Heart right ventricle (tissue), 16 donors: ENCODE results near the gene KIF5C. TPM values are rescaled to one million over a fixed set of nuclear protein-coding genes. Genes with fewer than 3 reads are reported as not detected.

Source experiments
- ATAC-seq, 8 donors: fragments of 200-7000 bp; cut with Tn5 transposase; one replicate each; pipeline ENCODE4 v1.9.1; 2020; ENCODE audit warnings: mild to moderate bottlenecking in 8 of 8, moderate library complexity in 8 of 8, moderate number of reproducible peaks in 1 of 8
- DNase-seq, 2 donors: peaks; one replicate each; pipeline ENCODE4 v3.0.0-alpha.2; 2020
- H3K27ac ChIP-seq, 10 donors: fragments of 200-600 bp; sonication (generic) in 2 of 10; one replicate each; pipeline versions ENCODE4 v1.5.0 to v1.8.0; 2020 to 2022; ENCODE audit warnings: mild to moderate bottlenecking in 3 of 10
- H3K27me3 ChIP-seq, 7 donors: fragments of 200-600 bp; one replicate each; pipeline ENCODE4 v1.8.0; 2021 to 2022; ENCODE audit warnings: mild to moderate bottlenecking in 2 of 7
- H3K36me3 ChIP-seq, 9 donors: fragments of 200-600 bp; sonication (generic) in 1 of 9; one replicate each; pipeline versions ENCODE4 v1.5.0 to v1.8.0; 2020 to 2022; ENCODE audit warnings: mild to moderate bottlenecking in 2 of 9
- H3K4me1 ChIP-seq, 9 donors: fragments of 200-600 bp; sonication (generic) in 1 of 9; one replicate each; pipeline versions ENCODE4 v1.5.0 to v1.8.0; 2020 to 2022; ENCODE audit warnings: mild to moderate bottlenecking in 4 of 9
- H3K4me3 ChIP-seq, 10 donors: fragments of 200-600 bp; sonication (generic) in 2 of 10; one replicate each; pipeline versions ENCODE4 v1.5.0 to v1.8.0; 2020 to 2022; ENCODE audit warnings: mild to moderate bottlenecking in 7 of 10, moderate library complexity in 2 of 10
- H3K9me3 ChIP-seq, 11 donors: fragments of 200-600 bp in 10 of 11; sonication (generic) in 2 of 11; one replicate each; pipeline versions ENCODE4 v1.5.0 to v1.8.0; 2013 to 2022; ENCODE audit warnings: mild to moderate bottlenecking in 2 of 11, control low read depth in 1 of 11, moderate library complexity in 1 of 11
- CTCF ChIP-seq, 9 donors: fragments of 200-600 bp; sonication (generic) in 2 of 9; IDR thresholded peaks; one replicate each; pipeline versions ENCODE4 v1.5.0 to v1.8.0; 2021 to 2022; ENCODE audit warnings: antibody characterized with exemption in 9 of 9, mild to moderate bottlenecking in 5 of 9, moderate library complexity in 1 of 9
- WGBS, 2 donors: extraction: QIAGEN DNeasy Blood & Tissue Kit; methylation state at CpG; one replicate each; pipeline ENCODE4 v1.1.7; 2013; ENCODE audit warnings: inconsistent platforms in 1 of 2; 5-methylcytosine and 5-hydroxymethylcytosine counted together
- intact Hi-C, 10 donors: fragments of 100-400 bp; cut with DNase I; formaldehyde crosslinking; loops; one replicate each; pipeline versions ENCODE4 v1.11.1 to v1.14.2; 2022
- polyA plus RNA-seq, 2 donors: library from polyadenylated mRNA; stranded (reverse); fragments of 200-250 nt; gene quantifications; one replicate each; pipeline ENCODE4 v1.2.3, GENCODE V29; 2013
- total RNA-seq, 10 donors: library from RNA; stranded (reverse); fragmentation: NEBNext Ultra II Directional in 3 of 10; extraction: Animal tissue kit (Norgen Biotek cat#: 25700) in 3 of 10; gene quantifications; one replicate each; pipeline versions ENCODE4 v1.2.1 to v1.2.4, GENCODE V29; 2021 to 2023
- donor health status: Arrhythmogenic right ventricular cardiomyopathy.
- donor health status: ischemic (EF 13 %, LVEDD 7.1; RV severe dilation, severe dysfunction).
- donor health status: healthy with polysubstance abuse.
- donor health status: DM: no; HTN: yes; CAD: no.
- donor health status: DM: no; HTN: no; CAD: no.
- donor health status: ischemic (EF 25% LVEDD 6.9; RV normal size, moderate dysfunction).
- donor health status: ischemic (EF 25% LVEDD 5.7; RV mildly dilated, moderate dysfunction).
- donor health status: healthy.
- donor health status: DM: yes; HTN: yes; CAD: no.
- donor health status: Ischemic cardiomyopathy.
- donor health status: ischemic (EF 35%, LVEDD 5.7; RV mildly dilated, moderate dysfunction).
- donor health status: nonischemic (EF 11% LVEDD 7.7; RV severe dilation, severe dysfunction).
- donor health status: DM: yes; HTN: yes; CAD: no.
- donor health status: PGD.
- donor health status: ischemic (EF 29% LVEDD 5.4; RV normal size, mild dysfunction).
- donor health status: nonischemic (EF 23%, LVEDD 6.1; RV moderate dilation, normal function).

Gene KIF5C
- total and polyA plus RNA-seq, 12 donors = 0.21 to 0.94 (median 0.42) TPM

- Histone ChIP-seq H3K4me1 (no peaks in the 10 kb centered on the region), H3K27me3 (peaks cover 0 to 46% (median 19%) of the 10 kb centered on the region in 7 donors), H3K27ac (no peak overlapping the region), H3K9me3 (no peaks in the 10 kb centered on the region), H3K36me3 (no peaks in the 10 kb centered on the region), H3K4me3 (no peak overlapping the region)
- no peak for TF ChIP-seq CTCF (IDR thresholded peaks at IDR 0.05)
- WGBS, 2 donors = 78 to 81% methylated on average over 6 of the region's 6 CpGs
- DNase-seq (no peak), ATAC-seq (no peak)
- intact Hi-C loops = no loop called here
Observed at GRCh38 chr2:149028377-149028776, 153.3 kb downstream of the KIF5C start.

GRCh38 chr2:149028891-149029290 lies 153.9 kb downstream of the KIF5C start:
- ATAC-seq = no peak
- no peaks in the 10 kb centered on the region for H3K9me3 ChIP-seq
- WGBS, 2 donors = 75 to 83% methylated on average over 2 of the region's 2 CpGs
- intact Hi-C loops = no loop called here
- H3K36me3 ChIP-seq = no peaks in the 10 kb centered on the region
- TF ChIP-seq CTCF (IDR thresholded peaks at IDR 0.05) = no peak
- no peak overlapping the region for H3K4me3 ChIP-seq
- H3K27me3 ChIP-seq = peaks cover 0 to 46% (median 19%) of the 10 kb centered on the region in 7 donors
- H3K27ac ChIP-seq = no peak overlapping the region
- H3K4me1 ChIP-seq = no peaks in the 10 kb centered on the region
- DNase-seq = no peak

- Histone ChIP-seq H3K27me3 (peaks cover 0 to 51% (median 19%) of the 10 kb centered on the region in 7 donors), H3K9me3 (no peaks in the 10 kb centered on the region), H3K36me3 (no peaks in the 10 kb centered on the region), H3K4me3 (no peak overlapping the region), H3K4me1 (no peaks in the 10 kb centered on the region), H3K27ac (no peak overlapping the region)
- WGBS, 2 donors = 72 to 76% methylated on average over 11 of the region's 11 CpGs
- DNase-seq (no peak), ATAC-seq (no peak)
- intact Hi-C loops = no loop called here
- TF ChIP-seq CTCF (IDR thresholded peaks at IDR 0.05) = no peak
Observed at GRCh38 chr2:149029307-149029965, 154.4 kb downstream of the KIF5C start.

GRCh38 chr2:149031396-149031795 lies 156.4 kb downstream of the KIF5C start:
- intact Hi-C loops = no loop called here
- ATAC-seq (no peak), DNase-seq (no peak)
- no peaks in the 10 kb centered on the region for H3K9me3 ChIP-seq
- TF ChIP-seq CTCF (IDR thresholded peaks at IDR 0.05) = no peak
- no peak overlapping the region for H3K27ac ChIP-seq
- H3K4me3 ChIP-seq = no peak overlapping the region
- no peaks in the 10 kb centered on the region for H3K36me3 ChIP-seq
- WGBS, 2 donors = 94 to 98% methylated on average over 4 of the region's 4 CpGs
- no peaks in the 10 kb centered on the region for H3K4me1 ChIP-seq
- peaks cover 0 to 60% (median 26%) of the 10 kb centered on the region in 7 donors for H3K27me3 ChIP-seq
